Measurements from ENCODE around the gene PPFIBP1.

DNA sequence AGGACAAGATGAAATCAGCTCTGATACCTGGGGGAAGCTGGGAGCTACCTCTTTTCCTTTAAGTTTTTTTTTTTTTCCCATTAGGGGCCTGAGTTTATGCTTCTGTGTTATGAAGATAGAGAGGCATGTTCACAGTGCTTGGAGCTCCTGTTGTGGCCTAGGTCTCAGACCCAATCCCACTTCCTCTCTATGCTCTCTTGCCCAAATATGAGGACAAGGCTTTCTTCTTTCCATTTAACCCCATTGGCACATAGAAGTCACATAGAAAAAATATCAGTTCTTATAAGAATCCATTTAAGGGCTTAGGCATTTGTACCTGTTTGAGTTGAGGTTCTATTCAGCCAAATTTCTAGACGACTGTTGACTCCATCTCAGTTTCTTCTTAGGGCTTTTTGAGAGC, 199.2 kb downstream of the PPFIBP1 start:
- TF ChIP-seq, protein P1, sequence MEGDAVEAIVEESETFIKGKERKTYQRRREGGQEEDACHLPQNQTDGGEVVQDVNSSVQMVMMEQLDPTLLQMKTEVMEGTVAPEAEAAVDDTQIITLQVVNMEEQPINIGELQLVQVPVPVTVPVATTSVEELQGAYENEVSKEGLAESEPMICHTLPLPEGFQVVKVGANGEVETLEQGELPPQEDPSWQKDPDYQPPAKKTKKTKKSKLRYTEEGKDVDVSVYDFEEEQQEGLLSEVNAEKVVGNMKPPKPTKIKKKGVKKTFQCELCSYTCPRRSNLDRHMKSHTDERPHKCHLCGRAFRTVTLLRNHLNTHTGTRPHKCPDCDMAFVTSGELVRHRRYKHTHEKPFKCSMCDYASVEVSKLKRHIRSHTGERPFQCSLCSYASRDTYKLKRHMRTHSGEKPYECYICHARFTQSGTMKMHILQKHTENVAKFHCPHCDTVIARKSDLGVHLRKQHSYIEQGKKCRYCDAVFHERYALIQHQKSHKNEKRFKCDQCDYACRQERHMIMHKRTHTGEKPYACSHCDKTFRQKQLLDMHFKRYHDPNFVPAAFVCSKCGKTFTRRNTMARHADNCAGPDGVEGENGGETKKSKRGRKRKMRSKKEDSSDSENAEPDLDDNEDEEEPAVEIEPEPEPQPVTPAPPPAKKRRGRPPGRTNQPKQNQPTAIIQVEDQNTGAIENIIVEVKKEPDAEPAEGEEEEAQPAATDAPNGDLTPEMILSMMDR (IDR thresholded peaks at IDR 0.05): no peak
- TF ChIP-seq POLR2A (IDR thresholded peaks at IDR 0.05): no peak
